A673 (cell line): ENCODE data around the gene FBXL19.

Source experiments
- CTCF ChIP-seq: fragments of 300-800, 200-600 bp; sonication (generic); conservative IDR thresholded peaks from 2 replicates; pipeline ENCODE4 v1.5.1; 2017; ENCODE audit warnings: low read depth, mild to moderate bottlenecking, antibody characterized with exemption, low read length, moderate library complexity, mixed read lengths
- EZH2 ChIP-seq: fragments of 200-600 bp; sonication (generic); IDR thresholded peaks from 2 replicates; pipeline ENCODE4 v1.6.1; 2017; ENCODE audit warnings: borderline replicate concordance, low read depth, mild to moderate bottlenecking, mixed read lengths, antibody characterized with exemption, low read length; ENCODE audit not compliant: poor library complexity, severe bottlenecking

- TF ChIP-seq CTCF (no peak), EZH2 (no peak)
These were observed 60.7 kb downstream of the FBXL19 start for GRCh38 chr16:30983898-30984610.
